OCI-LY1 (cell line): Measurements from ENCODE around the gene CHMP1B.

Source experiments
- H2AFZ ChIP-seq: fragments of 200-600 bp; sonication (generic), shearing (Covaris generic); 2 replicates; pipeline ENCODE4 v1.6.0; 2014; ENCODE audit warnings: antibody characterized with exemption, mild to moderate bottlenecking, low read length
- H3F3A ChIP-seq: fragments of 200-600 bp; sonication (generic), shearing (Covaris generic); 2 replicates; pipeline ENCODE4 v1.6.0; 2014; ENCODE audit warnings: mild to moderate bottlenecking, antibody characterized with exemption, low read length, moderate library complexity; ENCODE audit not compliant: insufficient read depth
- H3K27ac ChIP-seq: fragments of 200-600 bp; sonication (generic); 2 replicates; pipeline ENCODE4 v1.5.1; 2014; ENCODE audit warnings: low read length, mixed run types, mild to moderate bottlenecking, low read depth; ENCODE audit not compliant: poor library complexity, severe bottlenecking
- H3K27me3 ChIP-seq: fragments of 200-600 bp; sonication (generic); 2 replicates; pipeline ENCODE4 v1.6.0; 2014; ENCODE audit warnings: antibody characterized with exemption, mild to moderate bottlenecking, low read length, moderate library complexity; ENCODE audit not compliant: insufficient read depth
- H3K36me3 ChIP-seq: fragments of 200-600 bp; sonication (generic); 2 replicates; pipeline ENCODE4 v1.6.1; 2014; ENCODE audit warnings: mild to moderate bottlenecking, antibody characterized with exemption, low read length, moderate library complexity, mixed read lengths; ENCODE audit not compliant: insufficient read depth
- H3K4me1 ChIP-seq: fragments of 200-600 bp; sonication (generic); 2 replicates; pipeline ENCODE4 v1.5.1; 2014; ENCODE audit warnings: mild to moderate bottlenecking, low read length, moderate library complexity; ENCODE audit not compliant: insufficient read depth, severe bottlenecking
- H3K4me2 ChIP-seq: fragments of 200-600 bp; sonication (generic), shearing (Covaris generic); 2 replicates; pipeline ENCODE4 v1.6.1; 2014; ENCODE audit warnings: low read length
- H3K4me3 ChIP-seq: fragments of 200-600 bp; sonication (generic); 2 replicates; pipeline ENCODE4 v1.5.1; 2014; ENCODE audit warnings: low read length, low read depth, mild to moderate bottlenecking, mixed read lengths; ENCODE audit not compliant: poor library complexity, severe bottlenecking
- H3K79me2 ChIP-seq: fragments of 200-600 bp; shearing (Covaris generic); 2 replicates; pipeline ENCODE4 v1.6.1; 2016; ENCODE audit warnings: mixed run types, low read length, mixed read lengths; ENCODE audit not compliant: insufficient read depth
- H3K9ac ChIP-seq: fragments of 200-600 bp; sonication (generic), shearing (Covaris generic); 2 replicates; pipeline ENCODE4 v1.6.1; 2014; ENCODE audit warnings: mild to moderate bottlenecking, low read length, mixed read lengths
- H3K9me2 ChIP-seq: fragments of 200-600 bp; sonication (generic), shearing (Covaris generic); 2 replicates; pipeline ENCODE4 v1.6.1; 2014; ENCODE audit warnings: low read depth, mild to moderate bottlenecking, low read length, mixed read lengths
- H3K9me3 ChIP-seq: fragments of 200-600 bp; shearing (Covaris generic); 2 replicates; pipeline ENCODE4 v1.6.1; 2014; ENCODE audit warnings: low read length, mixed read lengths
- H4K20me1 ChIP-seq: fragments of 200-600 bp; sonication (generic), shearing (Covaris generic); 2 replicates; pipeline ENCODE4 v1.6.0; 2016; ENCODE audit warnings: mild to moderate bottlenecking, low read length; ENCODE audit not compliant: insufficient read depth
- EZH2 ChIP-seq: fragments of 200-600 bp; sonication (generic), shearing (Covaris generic); IDR thresholded peaks from 2 replicates; pipeline ENCODE4 v1.8.0; 2017; ENCODE audit warnings: borderline replicate concordance, mixed run types, mild to moderate bottlenecking, antibody characterized with exemption, low read length, moderate library complexity, mixed read lengths
- TF ChIP-seq, protein P1 (sequence below): fragments of 200-600 bp; sonication (generic), shearing (Covaris generic); IDR thresholded peaks from 2 replicates; pipeline ENCODE4 v1.5.1; 2017; ENCODE audit warnings: mild to moderate bottlenecking, antibody characterized with exemption, low read length, moderate library complexity, mixed read lengths

Gene CHMP1B

DNA sequence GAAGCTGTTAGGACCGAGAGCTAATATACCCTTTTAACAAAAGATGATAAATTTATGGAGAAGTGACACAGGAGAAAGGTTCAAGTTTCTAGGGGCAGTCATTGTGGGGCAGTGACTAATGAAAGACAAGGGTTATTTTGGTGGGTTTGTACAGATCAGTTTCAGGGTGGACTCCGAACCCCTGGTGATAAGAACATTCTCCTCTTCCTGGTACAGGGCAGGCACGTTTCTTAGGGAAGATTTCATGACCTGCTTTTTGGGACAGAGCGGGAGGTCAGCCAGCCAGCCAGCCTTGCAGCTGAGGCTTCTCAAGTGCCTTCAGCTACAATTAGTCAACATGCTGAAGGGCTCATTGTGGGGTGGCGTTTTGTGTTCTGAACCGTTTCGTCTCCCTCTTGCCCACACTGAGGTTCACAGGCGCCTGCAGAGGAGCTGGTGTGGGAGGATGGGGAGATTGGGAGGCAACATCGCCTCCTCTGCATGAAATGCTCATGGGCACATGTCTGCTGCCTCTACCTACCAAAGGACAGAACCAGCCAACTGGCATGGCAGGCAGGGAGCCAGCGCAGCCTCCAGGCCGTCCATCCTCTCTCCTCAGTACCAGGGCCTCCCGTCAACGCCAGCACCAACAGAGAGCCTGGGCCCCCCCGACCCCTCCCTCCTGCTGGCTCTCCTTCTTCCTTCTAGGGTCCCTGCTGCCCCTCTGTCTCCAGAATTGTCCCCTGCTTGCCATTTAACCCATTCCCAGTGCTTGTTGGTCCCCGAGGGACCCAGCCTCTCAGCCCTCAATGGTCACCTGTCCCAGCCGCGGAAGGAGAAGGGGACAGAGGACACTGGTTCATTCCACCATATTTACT, 9.6 kb downstream of the CHMP1B start:
- Histone ChIP-seq H3K27ac (no peak overlapping the region), H3F3A (no peaks in the 10 kb centered on the region), H3K4me2 (no peak overlapping the region), H3K27me3 (peaks cover 4% of the 10 kb centered on the region; the same call in 1 of the 2 replicates), H3K9me2 (no peaks in the 10 kb centered on the region), H3K79me2 (no peaks in the 10 kb centered on the region), H3K4me1 (no peaks in the 10 kb centered on the region), H4K20me1 (no peaks in the 10 kb centered on the region), H2AFZ (no peak overlapping the region), H3K9ac (no peak overlapping the region), H3K36me3 (no peaks in the 10 kb centered on the region), H3K4me3 (no peak overlapping the region), H3K9me3 (no peaks in the 10 kb centered on the region)
- TF ChIP-seq EZH2: no peak
- TF ChIP-seq, protein P1, sequence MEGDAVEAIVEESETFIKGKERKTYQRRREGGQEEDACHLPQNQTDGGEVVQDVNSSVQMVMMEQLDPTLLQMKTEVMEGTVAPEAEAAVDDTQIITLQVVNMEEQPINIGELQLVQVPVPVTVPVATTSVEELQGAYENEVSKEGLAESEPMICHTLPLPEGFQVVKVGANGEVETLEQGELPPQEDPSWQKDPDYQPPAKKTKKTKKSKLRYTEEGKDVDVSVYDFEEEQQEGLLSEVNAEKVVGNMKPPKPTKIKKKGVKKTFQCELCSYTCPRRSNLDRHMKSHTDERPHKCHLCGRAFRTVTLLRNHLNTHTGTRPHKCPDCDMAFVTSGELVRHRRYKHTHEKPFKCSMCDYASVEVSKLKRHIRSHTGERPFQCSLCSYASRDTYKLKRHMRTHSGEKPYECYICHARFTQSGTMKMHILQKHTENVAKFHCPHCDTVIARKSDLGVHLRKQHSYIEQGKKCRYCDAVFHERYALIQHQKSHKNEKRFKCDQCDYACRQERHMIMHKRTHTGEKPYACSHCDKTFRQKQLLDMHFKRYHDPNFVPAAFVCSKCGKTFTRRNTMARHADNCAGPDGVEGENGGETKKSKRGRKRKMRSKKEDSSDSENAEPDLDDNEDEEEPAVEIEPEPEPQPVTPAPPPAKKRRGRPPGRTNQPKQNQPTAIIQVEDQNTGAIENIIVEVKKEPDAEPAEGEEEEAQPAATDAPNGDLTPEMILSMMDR: no peak

- Histone ChIP-seq H3K4me3 (no peak overlapping the region), H3K27ac (no peak overlapping the region), H3K9me3 (no peaks in the 10 kb centered on the region), H3K27me3 (peaks cover 4% of the 10 kb centered on the region; the same call in 1 of the 2 replicates), H2AFZ (no peak overlapping the region), H3K4me1 (no peaks in the 10 kb centered on the region), H3K9ac (no peak overlapping the region), H3F3A (no peaks in the 10 kb centered on the region), H4K20me1 (no peaks in the 10 kb centered on the region), H3K9me2 (no peaks in the 10 kb centered on the region), H3K79me2 (no peaks in the 10 kb centered on the region), H3K4me2 (no peak overlapping the region), H3K36me3 (no peaks in the 10 kb centered on the region)
- TF ChIP-seq, protein P1: no peak
- no peak for TF ChIP-seq EZH2
Observed at GRCh38 chr18:11861583-11862288, 10.5 kb downstream of the CHMP1B start.

DNA sequence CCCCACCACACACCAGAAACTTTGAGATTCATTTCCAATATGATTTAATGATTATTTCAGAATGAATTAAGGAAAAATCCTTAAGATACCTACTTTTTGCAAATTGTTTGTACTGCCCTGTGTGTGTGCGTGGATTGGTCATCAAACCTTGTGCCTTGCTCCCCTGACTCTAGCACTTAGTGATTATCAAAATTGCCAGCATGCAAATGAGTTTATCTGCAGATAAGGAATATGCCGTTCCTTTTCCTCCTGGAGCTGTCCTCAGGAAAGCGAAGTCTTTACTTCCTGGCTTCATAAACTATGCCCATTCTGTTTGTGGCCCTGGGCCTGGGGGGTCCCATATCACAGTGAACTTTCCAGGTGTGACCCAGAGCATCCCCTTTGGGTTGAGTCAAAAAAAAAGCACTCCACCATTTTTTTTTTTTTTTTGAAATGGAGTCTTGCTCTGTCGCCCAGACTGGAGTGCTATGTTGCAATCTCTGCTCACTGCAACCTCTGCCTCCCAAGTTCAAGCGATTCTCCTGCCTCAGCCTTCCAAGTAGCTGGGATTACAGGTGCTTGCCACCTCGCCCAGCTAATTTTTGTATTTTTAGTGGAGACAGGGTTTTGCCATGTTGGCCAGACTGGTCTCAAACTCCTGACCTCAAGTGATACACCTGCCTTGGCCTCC, 11.4 kb downstream of the CHMP1B start:
- H3K27me3 ChIP-seq: peaks cover 4% of the 10 kb centered on the region; the same call in 1 of the 2 replicates
- no peak overlapping the region for H3K4me2 ChIP-seq
- H3K4me1 ChIP-seq: no peaks in the 10 kb centered on the region
- no peak overlapping the region for H3K9ac ChIP-seq
- H3F3A ChIP-seq: no peaks in the 10 kb centered on the region
- H3K27ac ChIP-seq: no peak overlapping the region
- no peaks in the 10 kb centered on the region for H3K9me2 ChIP-seq
- no peaks in the 10 kb centered on the region for H4K20me1 ChIP-seq
- no peaks in the 10 kb centered on the region for H3K9me3 ChIP-seq
- H3K4me3 ChIP-seq: no peak overlapping the region
- H3K79me2 ChIP-seq: no peaks in the 10 kb centered on the region
- H2AFZ ChIP-seq: no peak overlapping the region
- TF ChIP-seq EZH2: no peak
- TF ChIP-seq, protein P1: no peak
- H3K36me3 ChIP-seq: no peaks in the 10 kb centered on the region
